Measurements from ENCODE around the gene GRM2.

GRCh38 chr3:51680663-51681230 lies 26.1 kb upstream of the GRM2 start:
- no peak for TF ChIP-seq CTCF (IDR thresholded peaks at IDR 0.05)
- no peak for TF ChIP-seq POLR2A (IDR thresholded peaks at IDR 0.05)

Measured in adrenal gland (tissue), 5 donors.